NCI-H187 (cell line): ENCODE data around the gene GBGT1.

ENCODE experiments used
- DNase-seq, 2 experiments: peaks; one replicate each; lab custom pipeline; 2025; lab: John Stamatoyannopoulos, UW

Gene GBGT1

DNA sequence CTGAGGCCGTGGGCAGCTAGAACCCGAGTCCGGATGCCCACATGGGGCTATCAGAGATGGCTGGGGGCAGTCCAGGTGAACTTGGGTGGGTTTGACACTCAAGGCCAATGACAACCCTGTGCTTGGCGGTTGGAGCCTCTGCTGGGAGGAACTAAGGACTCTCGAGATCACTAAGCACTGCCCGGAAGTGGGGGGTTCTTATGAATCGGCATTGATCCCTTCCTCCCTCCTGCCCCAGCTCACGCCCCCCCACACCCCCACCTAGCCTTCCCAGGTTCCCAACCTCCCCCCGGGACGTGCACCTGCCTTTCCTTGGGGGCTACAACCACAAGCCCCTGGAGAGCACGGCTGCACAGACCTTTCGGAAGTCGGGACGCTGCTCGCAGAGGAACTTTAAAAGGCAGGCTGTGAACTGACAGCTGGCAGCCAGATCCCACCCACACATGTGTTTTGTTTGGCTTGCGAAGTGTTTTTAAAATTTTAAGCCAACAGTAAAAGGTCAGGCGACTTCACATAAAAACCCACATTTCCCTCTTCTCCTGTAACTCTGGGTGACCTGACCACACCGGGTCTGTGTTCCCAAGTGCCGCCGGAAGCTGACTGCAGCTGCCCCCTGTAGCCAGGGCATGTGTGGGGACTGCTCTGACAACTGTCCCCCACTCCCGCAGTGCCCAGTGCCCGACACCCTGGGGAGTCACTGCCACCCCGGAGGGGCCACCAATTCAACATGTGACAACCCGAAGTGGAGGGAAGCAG, 37.6 kb downstream of the GBGT1 start:
- DNase-seq: no peak

DNA sequence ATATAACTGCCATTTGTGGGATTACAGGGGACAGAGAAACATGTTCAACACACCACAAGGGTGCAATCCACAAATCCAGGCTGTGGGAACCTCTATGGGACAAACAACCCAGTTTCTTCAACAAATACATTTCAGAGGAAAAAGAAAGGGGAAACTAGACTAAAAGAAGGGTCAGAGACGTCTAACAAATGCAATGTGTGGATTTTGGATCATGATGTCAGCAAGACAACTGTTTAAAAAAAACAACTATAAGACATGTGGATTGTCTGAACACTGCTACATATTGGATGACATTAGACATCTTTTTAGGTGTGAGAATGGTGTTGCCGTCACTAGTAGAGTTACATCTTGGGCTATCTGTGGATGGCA, 38.8 kb downstream of the GBGT1 start:
- no peak for DNase-seq

DNA sequence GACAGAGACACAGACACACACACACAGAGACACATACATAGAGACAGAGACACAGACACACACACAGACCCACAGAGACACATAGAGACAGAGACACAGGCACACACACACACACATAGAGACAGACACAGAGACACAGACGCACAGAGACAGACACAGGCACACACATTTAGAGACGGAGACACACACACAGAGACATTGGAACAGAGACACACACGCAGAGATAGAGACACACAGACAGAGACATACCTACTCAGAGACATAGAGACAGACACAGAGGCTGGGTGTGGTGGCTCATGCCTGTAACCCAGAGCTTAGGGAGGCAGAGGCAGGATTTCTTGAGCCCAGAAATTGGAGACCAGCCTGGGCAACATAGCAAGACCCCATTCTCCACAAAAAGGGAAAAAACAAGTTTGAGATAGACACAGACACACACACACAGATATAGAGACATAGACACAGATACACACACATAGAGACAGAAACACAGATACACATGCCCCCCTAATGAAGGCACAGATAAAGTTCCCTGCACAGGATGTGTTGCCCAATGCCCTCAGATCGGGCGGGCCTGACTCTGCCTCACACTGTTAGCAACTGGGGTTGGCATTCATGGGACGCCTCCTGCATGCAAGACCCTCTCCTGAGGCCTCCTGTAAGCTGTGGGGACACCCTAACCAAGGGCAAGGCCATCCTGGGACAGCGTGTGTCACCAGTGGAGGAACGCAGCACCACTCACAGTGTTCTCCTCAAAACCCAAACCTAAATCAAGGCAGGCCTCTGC, 39.4 kb downstream of the GBGT1 start:
- no peak for DNase-seq

DNA sequence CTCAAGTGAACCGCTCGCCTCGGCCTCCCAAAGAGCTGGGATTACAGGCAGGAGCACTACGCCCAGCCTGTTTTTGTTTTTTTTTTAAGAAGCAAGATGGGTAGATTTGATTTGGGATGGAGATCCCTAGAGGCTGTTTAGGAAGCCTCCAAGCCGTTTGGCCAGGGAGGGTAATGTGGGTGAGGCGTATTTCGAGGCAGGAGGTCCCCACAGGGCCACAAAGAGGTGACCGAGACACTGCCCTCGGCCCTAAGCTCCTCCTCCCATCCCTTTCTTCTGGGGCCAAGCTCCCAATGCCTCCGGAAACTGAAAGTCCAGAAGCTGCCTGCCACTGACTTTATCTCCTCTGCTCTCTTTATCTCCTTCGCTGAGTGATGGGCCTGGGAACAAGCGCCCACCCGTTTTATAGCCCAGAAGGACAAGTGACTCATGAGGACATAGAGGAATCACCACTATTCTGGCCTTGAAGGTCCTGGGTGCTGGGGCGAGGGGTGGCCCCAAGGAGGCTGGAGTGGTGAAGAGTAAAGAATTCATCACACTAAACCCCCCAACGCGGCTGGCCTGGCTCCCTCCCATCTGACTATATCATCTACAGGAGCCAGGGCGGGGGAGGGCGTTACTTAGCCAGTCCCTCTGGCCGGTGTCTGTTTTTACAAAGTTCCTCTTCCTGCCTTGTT, 40.6 kb downstream of the GBGT1 start:
- DNase-seq: no peak

DNA sequence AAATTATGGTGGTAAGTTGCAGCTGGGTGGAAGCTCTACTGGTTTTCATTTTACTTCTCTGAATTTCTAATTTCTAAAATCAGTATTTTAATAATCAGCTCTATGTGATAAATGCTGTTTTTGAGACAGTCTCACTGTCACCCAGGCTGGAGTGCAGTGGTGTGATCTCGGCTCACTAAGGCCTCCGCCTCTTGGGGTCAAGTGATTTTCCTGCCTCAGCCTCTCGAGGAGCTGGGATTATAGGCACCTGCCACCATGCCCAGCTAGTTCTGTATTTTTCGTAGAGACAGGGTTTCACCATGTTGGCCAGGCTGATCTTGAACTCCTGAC, 41.1 kb downstream of the GBGT1 start:
- DNase-seq: no peak

DNA sequence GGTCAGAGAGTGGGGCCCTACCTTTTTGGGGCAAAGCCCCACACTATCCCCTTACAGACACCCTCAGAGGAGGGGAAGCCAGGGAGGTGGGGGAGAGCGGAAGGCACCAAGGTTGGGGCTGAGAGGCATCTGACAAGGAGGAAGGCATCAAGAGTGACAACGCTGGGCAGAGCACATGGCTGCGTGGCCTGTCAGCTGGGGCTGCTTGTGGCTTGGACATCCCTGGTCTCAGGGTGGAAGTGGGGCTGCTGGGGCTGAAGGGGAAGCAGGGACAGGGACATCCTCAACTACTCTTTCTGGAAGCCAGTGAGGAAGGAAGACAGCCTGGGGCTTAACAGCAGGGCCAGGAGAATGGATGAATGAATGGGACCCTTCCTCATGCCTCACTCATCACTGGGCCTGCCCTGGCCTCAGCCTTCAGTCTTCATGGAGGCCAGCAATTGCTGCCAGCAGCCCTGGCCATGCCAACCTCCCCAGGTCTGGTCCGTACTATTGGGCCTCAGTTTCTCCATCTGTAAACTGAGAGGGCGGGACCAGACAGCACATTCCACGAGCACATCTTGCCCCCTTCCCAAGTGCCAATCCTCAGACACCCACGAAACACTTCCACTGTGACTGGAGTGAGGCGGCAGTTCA, 41.7 kb downstream of the GBGT1 start:
- no peak for DNase-seq

DNA sequence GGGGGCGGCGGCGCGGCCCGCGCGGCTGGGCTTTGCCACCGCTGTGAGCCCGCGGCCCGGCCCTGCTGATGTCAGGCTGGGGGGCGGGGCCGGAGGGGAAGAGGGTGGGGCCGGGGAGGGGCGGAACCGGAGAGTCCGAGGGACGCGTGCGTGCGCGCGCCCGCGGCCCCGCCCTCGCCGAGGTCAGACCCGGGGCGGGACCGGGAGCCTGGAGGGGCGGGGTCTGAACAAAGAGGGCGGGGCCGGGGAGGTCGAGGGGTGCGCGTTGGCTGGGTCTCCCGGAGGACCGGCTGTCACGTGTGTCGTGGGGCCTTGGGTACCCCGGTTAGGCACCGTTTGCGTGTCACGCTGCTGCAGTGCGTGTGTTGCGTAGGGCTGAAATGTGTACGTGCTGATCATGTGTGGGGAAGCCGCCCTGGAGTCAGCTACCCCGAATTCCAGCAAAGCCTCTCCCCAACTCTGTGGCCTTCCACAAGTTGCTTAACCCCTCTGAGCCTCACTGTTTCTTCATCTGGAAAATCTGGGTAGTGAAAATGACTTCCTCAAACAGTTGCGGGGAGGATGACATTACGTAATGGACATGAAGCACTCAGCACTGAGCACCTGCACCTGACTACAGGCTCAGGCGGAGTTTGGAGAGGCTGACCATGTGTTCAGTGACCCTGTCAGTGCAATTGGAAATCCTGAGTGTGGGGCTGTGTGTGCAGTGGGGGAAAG, 42.4 kb downstream of the GBGT1 start, which contains the start of gene RALGDS:
Gene RALGDS, minus strand, starts transcription at position 43 of the 717 bp plus-strand sequence. CDS start 86 bp downstream, outside the sequence.
- DNase-seq: peak; percentile 27 to 70

DNA sequence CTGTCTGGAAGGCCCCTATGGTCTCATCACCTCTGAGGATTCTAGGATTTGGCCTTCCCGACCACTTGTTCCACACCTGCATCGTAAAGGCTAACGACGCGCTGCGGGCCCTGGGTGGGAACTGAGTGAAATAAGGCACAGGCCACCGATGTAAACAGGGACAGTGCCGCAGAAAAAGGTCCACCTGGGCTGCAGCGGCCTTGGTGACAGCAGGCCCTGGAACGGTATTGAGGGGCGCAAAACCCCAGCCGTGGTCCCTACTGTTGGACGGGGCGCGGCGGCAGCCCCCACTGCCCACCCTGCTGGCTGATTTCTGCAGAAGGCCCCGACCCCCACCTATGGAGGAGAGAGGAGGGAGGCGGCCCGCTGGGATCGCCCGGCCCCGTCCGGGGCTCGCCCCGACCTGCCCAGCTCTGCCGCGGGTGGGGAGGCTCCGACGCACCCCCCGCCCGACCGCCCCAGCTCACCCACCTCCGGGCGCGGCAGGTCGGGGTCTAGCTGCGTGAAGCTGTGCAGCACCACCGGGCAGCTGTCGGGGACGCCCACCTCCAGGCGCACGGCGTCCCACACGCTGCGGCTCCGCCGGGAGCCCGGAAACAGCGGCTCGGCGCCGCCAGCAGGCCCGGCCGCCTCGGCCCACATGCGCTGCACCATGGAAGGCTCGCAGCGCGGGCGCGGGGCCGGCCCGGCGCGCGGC, 43.1 kb downstream of the GBGT1 start:
- DNase-seq: no peak

DNA sequence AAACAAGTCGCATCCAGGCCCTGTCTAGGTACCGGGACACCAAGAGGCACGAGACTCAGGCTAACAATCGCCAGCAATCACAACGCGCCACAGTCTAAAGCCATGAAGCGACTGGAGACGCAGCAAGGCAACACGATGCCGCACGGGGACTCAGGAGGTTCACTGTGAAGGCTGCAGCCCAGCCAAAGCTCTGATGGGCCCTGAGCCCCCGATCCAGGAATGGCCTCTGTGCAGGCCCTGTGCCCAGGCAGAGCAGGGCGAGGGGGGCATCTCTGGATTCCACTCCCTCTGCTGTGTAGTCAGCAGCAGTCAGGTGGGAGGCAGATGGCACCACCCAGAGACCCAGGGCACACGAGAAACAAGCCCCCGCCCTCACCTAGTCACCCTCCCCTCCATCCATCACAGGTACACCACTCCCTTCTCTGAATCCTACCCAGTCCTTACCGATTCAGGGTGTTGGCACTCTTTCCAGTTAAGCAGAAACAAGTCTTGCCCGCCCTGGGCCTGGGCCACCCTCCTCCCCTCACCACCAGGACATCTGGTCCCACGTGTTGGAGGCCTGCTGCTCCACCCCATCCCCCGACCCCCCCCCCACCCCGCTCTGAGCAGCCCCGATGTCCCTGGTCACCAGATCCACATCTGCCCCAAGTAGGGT, 43.7 kb downstream of the GBGT1 start:
- DNase-seq: no peak

DNA sequence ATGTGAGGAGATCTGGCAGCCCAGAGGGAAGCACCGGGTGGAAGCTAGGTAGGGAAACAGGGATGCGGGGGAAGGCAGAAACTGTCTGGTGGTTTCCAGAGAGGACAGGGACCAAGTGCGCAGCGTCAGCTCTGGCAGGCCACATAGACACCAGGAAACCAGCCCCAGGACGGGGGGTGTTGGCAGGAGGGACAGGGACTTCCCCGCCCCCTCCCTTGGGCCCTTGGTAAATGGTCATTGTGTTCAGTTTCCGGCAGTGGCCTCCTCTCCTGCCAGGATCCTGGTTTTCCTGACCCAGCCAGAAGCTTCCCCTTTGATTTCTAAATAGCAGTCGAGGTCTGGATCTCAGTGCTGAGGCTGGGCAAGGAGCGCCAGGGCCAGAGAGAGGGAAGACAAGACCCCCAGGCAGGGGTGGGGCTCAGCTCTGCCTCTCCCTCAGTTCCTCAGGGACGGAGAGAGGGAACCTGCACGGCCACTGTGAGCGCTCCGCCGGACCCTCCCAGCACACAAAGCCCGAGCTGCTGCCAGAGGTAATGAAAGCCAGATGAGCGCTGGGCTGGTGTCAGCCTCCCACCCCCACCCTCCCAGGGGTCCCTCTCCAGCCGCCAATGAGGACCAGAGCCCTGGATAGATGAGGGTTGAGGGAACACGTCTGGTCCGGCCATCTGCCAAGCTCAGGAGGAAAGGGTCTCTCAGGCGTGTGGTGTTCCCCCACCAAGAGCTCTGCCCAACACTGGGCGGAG, 44.4 kb downstream of the GBGT1 start:
- no peak for DNase-seq

DNA sequence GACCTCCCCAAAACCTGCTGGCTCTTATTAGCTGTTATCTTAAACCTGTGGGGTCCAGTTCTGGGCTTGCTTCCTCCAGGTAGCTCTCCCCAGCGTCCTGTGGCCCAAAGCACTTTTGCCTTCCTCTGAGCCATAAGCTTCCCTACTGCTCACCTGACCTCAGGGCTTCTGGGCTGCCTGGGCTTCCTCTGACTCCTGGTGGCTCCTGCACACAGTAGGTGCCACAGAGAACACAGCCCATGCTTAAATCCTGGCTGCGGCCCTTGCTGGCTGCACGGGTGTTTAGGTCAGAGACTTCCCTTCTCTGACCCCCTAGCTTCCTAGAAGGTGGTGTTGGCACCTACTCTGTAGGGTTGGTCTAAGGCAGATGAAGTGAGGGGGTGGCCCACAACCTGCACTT, 45.1 kb downstream of the GBGT1 start:
- no peak for DNase-seq

DNA sequence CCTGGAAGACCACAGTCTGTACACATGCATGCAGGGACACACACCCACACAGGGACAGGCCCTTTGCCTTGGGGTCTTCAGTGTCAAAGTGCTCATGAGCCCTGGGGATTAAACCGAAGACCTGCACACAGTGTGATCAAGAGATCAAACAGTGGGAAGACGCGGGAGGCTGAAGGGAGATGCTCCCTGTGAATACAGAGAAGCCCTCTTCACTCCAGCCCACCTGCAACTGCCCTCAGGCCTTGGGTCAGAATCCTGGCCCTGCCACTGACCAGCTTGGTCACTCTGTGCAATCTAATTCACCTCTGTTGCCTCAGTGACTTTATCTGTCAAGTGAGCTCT, 45.6 kb downstream of the GBGT1 start:
- no peak for DNase-seq

DNA sequence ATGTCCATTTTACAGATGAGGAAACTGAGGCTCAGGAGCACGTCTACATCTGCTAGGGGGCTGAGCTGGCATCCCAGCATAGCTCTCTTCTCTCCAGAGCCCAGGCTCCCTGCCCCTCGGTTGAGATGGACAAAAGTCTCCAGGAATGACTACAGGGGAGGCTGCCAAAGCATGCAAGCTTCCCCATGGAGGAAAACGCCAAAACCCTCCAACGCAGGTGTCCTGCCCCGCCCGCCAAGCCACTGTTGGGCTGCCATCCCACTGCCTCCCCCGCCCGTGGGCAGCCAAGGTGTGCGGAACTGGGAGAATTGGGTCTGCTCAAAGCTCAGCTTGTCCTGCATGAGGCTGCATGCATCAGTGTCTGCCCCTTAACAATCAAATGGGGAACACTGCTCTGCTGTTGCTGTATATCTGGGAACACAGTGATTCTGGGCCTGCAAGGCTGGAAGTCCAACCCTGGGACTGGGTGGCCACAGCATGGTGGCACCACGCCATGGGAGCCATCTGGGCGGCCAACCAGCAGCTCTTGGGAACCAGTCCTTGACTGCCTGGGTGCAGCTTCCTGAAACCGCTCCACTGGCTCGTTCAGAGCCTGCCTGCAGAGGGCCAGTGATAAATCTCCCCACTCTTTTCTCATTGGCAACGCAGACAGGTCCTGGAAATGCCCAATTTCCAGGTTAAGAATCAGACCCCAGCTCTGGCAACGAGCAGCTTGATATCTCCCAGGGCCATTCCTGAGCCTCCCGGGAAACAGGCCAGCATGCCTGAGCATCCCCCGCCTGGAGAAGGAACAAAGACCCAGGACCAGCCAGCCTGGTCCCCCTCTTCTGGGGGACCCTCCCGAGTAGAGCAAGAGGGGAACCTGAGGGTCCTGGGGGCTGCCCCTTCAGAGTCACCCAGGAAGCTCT, 46.2 kb downstream of the GBGT1 start:
- no peak for DNase-seq

DNA sequence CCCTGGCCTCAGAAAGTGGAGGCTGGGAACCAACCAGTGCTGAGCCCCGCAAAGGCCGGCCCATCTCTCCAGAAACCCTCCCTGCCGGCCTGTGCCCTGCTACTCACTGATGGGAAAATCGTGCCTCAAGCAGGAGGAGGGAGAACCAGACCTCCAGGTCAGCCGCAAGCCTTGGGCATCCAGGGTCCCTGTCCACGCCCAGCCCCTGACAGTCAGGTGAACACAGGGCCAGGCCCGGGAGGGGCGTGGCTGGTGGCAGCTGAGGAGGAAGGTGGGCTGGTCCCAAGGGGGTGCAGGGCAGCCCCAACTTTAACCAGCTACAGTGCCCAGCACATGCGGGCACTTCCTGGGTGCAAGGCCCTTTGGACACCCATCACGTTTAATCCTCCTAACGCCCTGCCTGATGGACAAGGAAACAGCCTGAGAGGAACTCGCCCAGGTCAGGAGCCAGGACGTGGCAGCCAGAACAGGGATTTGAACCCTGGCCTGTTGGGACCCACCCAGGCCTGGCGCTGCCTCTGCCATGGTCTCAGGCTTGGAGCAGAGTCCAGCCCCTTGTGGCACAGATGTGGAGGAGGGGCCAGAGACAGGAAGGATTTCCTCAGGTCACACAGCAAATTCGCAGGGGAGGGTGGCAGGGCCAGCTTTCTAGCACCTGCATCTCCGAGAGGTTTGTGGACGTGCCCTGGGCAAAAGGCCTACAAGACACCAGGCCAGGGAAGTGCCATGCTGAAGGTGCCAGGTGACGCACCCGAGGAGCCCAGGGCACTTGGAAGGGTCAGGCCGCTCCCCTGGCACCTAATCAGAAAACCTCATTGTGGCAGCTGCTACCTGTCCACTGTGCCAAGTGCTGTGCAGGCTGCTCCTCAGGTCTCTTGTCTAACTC, 47.1 kb downstream of the GBGT1 start:
- DNase-seq: no peak

DNA sequence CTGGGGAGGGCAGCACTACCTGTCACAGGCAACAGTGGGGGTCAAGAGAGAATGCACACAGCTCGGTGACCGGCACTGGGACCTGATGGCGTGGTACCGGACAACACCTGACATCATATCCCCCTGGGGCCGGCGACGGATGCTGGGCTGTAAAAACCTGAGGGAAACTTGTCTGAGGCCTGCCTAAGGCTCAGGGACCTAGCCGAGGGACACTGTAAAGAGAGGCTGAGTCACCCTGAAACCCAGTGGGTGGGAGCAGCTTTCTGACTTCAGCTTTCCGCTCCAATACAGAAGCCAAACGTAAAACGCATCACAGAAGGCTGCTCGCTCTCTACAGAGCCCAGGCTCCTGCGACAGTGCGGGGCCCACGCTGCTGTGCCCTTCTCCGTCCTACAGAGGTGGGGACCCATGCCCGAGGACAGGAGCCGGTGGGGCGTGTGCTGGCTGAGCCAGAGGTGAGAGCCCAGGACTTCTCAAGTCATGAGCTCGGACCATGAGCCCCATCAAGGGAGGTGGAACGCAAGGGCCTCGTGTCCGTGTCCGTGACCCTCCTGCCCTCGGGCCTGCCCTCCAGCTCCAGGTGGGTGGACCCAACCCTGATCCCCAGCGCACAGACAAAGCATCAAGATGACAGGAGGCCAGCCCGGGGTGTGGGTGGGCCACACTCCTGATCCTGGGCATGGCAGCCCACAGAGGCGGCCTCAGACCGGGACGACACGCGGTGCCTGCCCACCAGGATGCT, 47.9 kb downstream of the GBGT1 start:
- no peak for DNase-seq

DNA sequence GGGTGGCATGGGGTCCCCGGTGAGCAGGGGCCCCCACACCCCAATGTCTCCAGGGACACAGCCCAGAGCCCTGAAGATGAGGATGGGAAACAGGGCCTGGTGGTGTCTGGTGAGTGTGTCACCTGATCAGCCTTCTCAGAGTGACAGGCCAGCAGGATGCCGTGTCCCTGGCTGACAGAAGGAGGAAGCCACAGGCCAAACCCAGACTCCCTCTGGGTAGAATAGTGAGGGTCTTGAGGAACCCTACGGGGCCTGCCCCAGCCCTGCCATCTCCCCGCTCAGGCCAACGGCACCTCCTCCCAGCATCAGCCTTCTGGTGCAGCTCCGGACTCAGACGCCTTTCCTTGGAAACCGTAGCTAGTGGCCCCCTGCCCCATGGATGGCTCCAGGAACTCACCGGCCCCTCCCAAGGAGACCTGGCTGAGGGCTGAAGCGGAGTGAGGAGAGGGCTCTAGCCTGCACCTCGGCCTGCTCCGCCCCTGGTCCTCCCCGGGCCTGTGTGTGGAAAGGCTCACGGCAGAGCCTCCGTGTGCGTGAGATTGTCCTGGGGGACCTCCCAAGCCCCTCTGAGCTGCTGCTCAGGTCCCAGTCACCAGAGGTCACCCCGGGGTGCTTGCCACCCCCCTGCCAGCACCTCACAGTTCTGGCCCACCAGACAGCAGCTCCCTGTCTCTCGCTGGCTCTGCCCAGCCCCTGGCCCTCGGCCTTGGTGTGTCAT, 48.7 kb downstream of the GBGT1 start:
- no peak for DNase-seq
